Midbrain (tissue), 1 donor: ENCODE data around the gene SLC25A44.
"Not testable (repeated sequence)": the region's sequence is repeated elsewhere in the genome, so short reads cannot be mapped to it uniquely, and the experiment has no call there.

Experiments used
- DNase-seq: peaks from one replicate; lab custom pipeline; 2025; lab: John Stamatoyannopoulos, UW

Gene SLC25A44

GRCh38 chr1:156204686-156205085, 10.8 kb downstream of the SLC25A44 start:
- DNase-seq, result no peak

GRCh38 chr1:156211243-156211642, 17.3 kb downstream of the SLC25A44 start:
- no peak for DNase-seq

GRCh38 chr1:156212130-156212529, 18.2 kb downstream of the SLC25A44 start:
- no peak for DNase-seq

- peak; percentile 95 for DNase-seq
Observed at GRCh38 chr1:156212833-156213643, 19.1 kb downstream of the SLC25A44 start, which contains the start of gene PMF1. Gene PMF1 (plus strand): TSS chr1:156213007. CDS start chr1:156213016, 9 bp downstream.

- no peak for DNase-seq
Observed at GRCh38 chr1:156213644-156213966, 19.7 kb downstream of the SLC25A44 start.

GRCh38 chr1:156214024-156214748, 20.3 kb downstream of the SLC25A44 start:
- no peak for DNase-seq

- DNase-seq, result not testable (repeated sequence)
Observed at GRCh38 chr1:156216361-156217086, 22.6 kb downstream of the SLC25A44 start.

- DNase-seq, result no peak
Observed at GRCh38 chr1:156217871-156218270, 24.0 kb downstream of the SLC25A44 start.

GRCh38 chr1:156220226-156220625, 26.3 kb downstream of the SLC25A44 start:
- DNase-seq, result no peak

- no peak for DNase-seq
Observed at GRCh38 chr1:156221986-156222692, 28.2 kb downstream of the SLC25A44 start.

GRCh38 chr1:156225677-156226014, 31.7 kb downstream of the SLC25A44 start:
- no peak for DNase-seq

GRCh38 chr1:156226116-156226538, 32.2 kb downstream of the SLC25A44 start:
- no peak for DNase-seq

GRCh38 chr1:156226782-156227181, 32.9 kb downstream of the SLC25A44 start:
- no peak for DNase-seq

- DNase-seq, result no peak
Observed at GRCh38 chr1:156228501-156228900, 34.6 kb downstream of the SLC25A44 start.

GRCh38 chr1:156229809-156230472, 36.0 kb downstream of the SLC25A44 start:
- no peak for DNase-seq

GRCh38 chr1:156230473-156230837, 36.6 kb downstream of the SLC25A44 start:
- no peak for DNase-seq

GRCh38 chr1:156232201-156232894, 38.4 kb downstream of the SLC25A44 start:
- no peak for DNase-seq

GRCh38 chr1:156233426-156234127, 39.7 kb downstream of the SLC25A44 start:
- no peak for DNase-seq

GRCh38 chr1:156236164-156236563, 42.3 kb downstream of the SLC25A44 start:
- no peak for DNase-seq

GRCh38 chr1:156238248-156238647, 44.3 kb downstream of the SLC25A44 start:
- no peak for DNase-seq
